DND-41 (cell line): ENCODE measurements around the gene GPI.

Experiments
- ATAC-seq: fragments of 200-7000 bp; cut with Tn5 transposase; 3 replicates; pipeline ENCODE4 v1.9.1; 2021; ENCODE audit warnings: low read depth; ENCODE audit not compliant: insufficient read depth
- DNase-seq: peaks from one replicate; pipeline ENCODE4 v3.0.0-alpha.2; 2020
- H2AFZ ChIP-seq: 2 replicates; pipeline ENCODE4 v1.6.0; 2012; ENCODE audit warnings: low read depth, low read length
- H3K27ac ChIP-seq: 2 replicates; pipeline ENCODE4 v1.5.1; 2012; ENCODE audit warnings: low read length, inconsistent platforms
- H3K27me3 ChIP-seq: fragments of 200-600 bp; sonication (generic); 2 replicates; pipeline ENCODE4 v1.6.0; 2012; ENCODE audit warnings: low read length, mild to moderate bottlenecking, inconsistent platforms; ENCODE audit not compliant: insufficient read depth, poor library complexity
- H3K36me3 ChIP-seq: 2 replicates; pipeline ENCODE4 v1.5.1; 2012; ENCODE audit warnings: low read length, inconsistent platforms; ENCODE audit not compliant: insufficient read depth
- H3K4me1 ChIP-seq: 2 replicates; pipeline ENCODE4 v1.5.1; 2012; ENCODE audit warnings: mild to moderate bottlenecking, low read length; ENCODE audit not compliant: insufficient read depth
- H3K4me2 ChIP-seq: 2 replicates; pipeline ENCODE4 v1.6.0; 2012; ENCODE audit warnings: mild to moderate bottlenecking, moderate library complexity, low read length, inconsistent platforms; ENCODE audit not compliant: insufficient read depth
- H3K4me3 ChIP-seq, 2 experiments: fragments of 200-600 bp in 1 of 2; shearing (Covaris generic) in 1 of 2; 2 replicates each; pipeline ENCODE4 v1.5.1; 2012 to 2016; ENCODE audit warnings: inconsistent platforms in 2 of 2, low read length in 2 of 2, mild to moderate bottlenecking in 2 of 2, low read depth in 1 of 2, moderate library complexity in 1 of 2
- H3K79me2 ChIP-seq: 2 replicates; pipeline ENCODE4 v1.6.0; 2012; ENCODE audit warnings: low read length, inconsistent platforms; ENCODE audit not compliant: insufficient read depth
- H3K9ac ChIP-seq: 2 replicates; pipeline ENCODE4 v1.6.0; 2012; ENCODE audit warnings: low read depth, mild to moderate bottlenecking, inconsistent platforms, low read length, moderate library complexity
- H3K9me3 ChIP-seq: 2 replicates; pipeline ENCODE4 v1.5.1; 2012; ENCODE audit warnings: low read length, moderate library complexity, mild to moderate bottlenecking, inconsistent platforms; ENCODE audit not compliant: insufficient read depth, severe bottlenecking
- H4K20me1 ChIP-seq: 2 replicates; pipeline ENCODE4 v1.6.0; 2012; ENCODE audit warnings: low read length; ENCODE audit not compliant: insufficient read depth
- EZH2 ChIP-seq: IDR thresholded peaks from 3 replicates; pipeline ENCODE4 v1.6.1; 2012; ENCODE audit warnings: borderline replicate concordance, low read depth, mild to moderate bottlenecking, moderate library complexity, low read length, inconsistent platforms; ENCODE audit not compliant: severe bottlenecking
- TF ChIP-seq, protein P1 (sequence below): IDR thresholded peaks from 2 replicates; pipeline ENCODE4 v1.5.1; 2012; ENCODE audit warnings: borderline replicate concordance, low read length, moderate library complexity, mild to moderate bottlenecking; ENCODE audit not compliant: poor library complexity, severe bottlenecking; ENCODE audit errors: extremely low read depth

The GPI gene

DNA sequence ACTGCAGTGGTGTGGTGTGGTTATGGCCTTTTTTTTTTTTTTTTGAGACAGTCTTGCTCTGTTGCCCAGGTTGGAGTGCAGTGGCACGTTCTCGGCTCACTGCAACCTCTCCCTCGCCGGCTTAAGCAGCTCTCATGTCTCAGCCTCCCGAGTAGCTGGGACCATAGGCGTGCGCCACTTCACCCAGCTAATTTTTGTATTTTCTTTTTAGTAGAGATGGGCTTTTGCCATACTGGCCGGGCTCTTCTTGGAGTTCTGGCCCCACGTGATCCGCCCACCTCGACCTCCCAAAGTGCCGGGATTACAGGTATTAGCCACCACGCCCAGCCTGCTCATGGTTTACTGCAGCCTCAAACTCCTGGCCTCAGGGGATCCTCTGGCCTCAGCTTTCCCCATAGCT is 46.2 kb downstream of the GPI start:
- no peak overlapping the region for H3K4me3 ChIP-seq
- peaks cover 65% of the 10 kb centered on the region for H3K36me3 ChIP-seq
- H3K79me2 ChIP-seq: peaks cover 21% of the 10 kb centered on the region; the same call in 1 of the 2 replicates
- peaks cover 16% of the 10 kb centered on the region; the same call in 1 of the 2 replicates for H3K4me1 ChIP-seq
- no peaks in the 10 kb centered on the region for H3K9me3 ChIP-seq
- DNase-seq (no peak), ATAC-seq (no peak)
- no peak overlapping the region for H3K9ac ChIP-seq
- no peak overlapping the region for H3K27ac ChIP-seq
- no peak overlapping the region for H3K4me2 ChIP-seq
- no peaks in the 10 kb centered on the region for H3K27me3 ChIP-seq
- peaks cover 6% of the 10 kb centered on the region; the same call in 1 of the 2 replicates for H4K20me1 ChIP-seq
- TF ChIP-seq, protein P1, sequence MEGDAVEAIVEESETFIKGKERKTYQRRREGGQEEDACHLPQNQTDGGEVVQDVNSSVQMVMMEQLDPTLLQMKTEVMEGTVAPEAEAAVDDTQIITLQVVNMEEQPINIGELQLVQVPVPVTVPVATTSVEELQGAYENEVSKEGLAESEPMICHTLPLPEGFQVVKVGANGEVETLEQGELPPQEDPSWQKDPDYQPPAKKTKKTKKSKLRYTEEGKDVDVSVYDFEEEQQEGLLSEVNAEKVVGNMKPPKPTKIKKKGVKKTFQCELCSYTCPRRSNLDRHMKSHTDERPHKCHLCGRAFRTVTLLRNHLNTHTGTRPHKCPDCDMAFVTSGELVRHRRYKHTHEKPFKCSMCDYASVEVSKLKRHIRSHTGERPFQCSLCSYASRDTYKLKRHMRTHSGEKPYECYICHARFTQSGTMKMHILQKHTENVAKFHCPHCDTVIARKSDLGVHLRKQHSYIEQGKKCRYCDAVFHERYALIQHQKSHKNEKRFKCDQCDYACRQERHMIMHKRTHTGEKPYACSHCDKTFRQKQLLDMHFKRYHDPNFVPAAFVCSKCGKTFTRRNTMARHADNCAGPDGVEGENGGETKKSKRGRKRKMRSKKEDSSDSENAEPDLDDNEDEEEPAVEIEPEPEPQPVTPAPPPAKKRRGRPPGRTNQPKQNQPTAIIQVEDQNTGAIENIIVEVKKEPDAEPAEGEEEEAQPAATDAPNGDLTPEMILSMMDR: no peak
- no peak for TF ChIP-seq EZH2
- no peak overlapping the region for H2AFZ ChIP-seq

DNA sequence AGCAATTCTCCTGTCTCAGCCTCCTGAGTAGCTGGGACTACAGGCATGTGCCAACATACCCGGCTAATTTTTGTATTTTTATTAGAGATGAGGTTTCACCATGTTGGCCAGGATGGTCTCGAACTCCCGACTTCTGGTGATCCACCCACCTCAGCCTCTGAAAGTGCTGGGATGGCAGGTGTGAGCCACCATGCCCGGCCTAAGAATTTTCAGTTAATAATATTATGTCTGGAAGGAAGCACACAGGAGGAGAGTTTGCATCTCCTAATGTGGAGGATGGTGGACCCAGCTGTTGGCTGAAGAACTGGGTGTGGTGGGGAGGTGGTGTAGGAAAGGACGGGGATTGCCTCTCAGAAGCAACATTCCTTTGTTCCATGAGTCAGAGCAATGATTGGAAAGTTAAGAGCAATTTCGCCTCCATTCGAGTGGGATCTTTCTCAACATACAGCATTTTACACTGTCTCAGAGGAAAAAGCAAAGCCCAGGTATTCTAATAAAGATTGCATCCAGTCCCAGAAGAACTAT is 51.1 kb downstream of the GPI start:
- no peaks in the 10 kb centered on the region for H3K4me1 ChIP-seq
- TF ChIP-seq, protein P1: no peak
- TF ChIP-seq EZH2: no peak
- no peak overlapping the region for H3K4me3 ChIP-seq
- no peak overlapping the region for H3K27ac ChIP-seq
- no peaks in the 10 kb centered on the region for H3K27me3 ChIP-seq
- no peaks in the 10 kb centered on the region for H3K9me3 ChIP-seq
- no peak overlapping the region for H2AFZ ChIP-seq
- ATAC-seq: no peak
- H3K36me3 ChIP-seq: peaks cover 60% of the 10 kb centered on the region
- no peaks in the 10 kb centered on the region for H4K20me1 ChIP-seq
- H3K4me2 ChIP-seq: no peak overlapping the region
- no peak overlapping the region for H3K9ac ChIP-seq
- no peak for DNase-seq
- H3K79me2 ChIP-seq: peaks cover 11% of the 10 kb centered on the region; the same call in 1 of the 2 replicates

DNA sequence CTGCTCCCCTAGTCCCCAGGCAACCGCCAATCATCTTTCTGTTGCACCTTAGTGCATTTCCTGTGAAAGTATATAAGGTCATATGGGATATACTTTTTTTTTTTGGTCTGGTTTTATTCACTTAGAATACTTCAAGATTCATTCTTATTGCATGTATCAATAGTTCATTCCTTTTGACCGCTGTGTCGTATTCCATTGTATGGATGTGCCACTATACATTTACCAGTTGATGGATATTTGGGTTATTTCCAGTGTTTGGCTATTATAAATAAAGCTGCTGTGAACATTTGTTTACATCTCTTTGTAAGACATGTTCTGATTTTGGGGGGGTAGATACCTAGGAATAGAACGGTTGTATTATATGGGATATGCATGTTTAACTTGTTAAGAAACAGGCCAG is 53.3 kb downstream of the GPI start:
- H3K79me2 ChIP-seq: peaks cover 7% of the 10 kb centered on the region; the same call in 1 of the 2 replicates
- H3K9me3 ChIP-seq: no peaks in the 10 kb centered on the region
- H3K4me1 ChIP-seq: no peaks in the 10 kb centered on the region
- H3K27me3 ChIP-seq: no peaks in the 10 kb centered on the region
- DNase-seq (no peak), ATAC-seq (no peak)
- H3K36me3 ChIP-seq: peaks cover 63% of the 10 kb centered on the region
- H3K4me3 ChIP-seq: no peak overlapping the region
- TF ChIP-seq, protein P1: no peak
- no peak overlapping the region for H3K27ac ChIP-seq
- no peak overlapping the region for H3K4me2 ChIP-seq
- no peaks in the 10 kb centered on the region for H4K20me1 ChIP-seq
- H2AFZ ChIP-seq: no peak overlapping the region
- no peak overlapping the region for H3K9ac ChIP-seq

DNA sequence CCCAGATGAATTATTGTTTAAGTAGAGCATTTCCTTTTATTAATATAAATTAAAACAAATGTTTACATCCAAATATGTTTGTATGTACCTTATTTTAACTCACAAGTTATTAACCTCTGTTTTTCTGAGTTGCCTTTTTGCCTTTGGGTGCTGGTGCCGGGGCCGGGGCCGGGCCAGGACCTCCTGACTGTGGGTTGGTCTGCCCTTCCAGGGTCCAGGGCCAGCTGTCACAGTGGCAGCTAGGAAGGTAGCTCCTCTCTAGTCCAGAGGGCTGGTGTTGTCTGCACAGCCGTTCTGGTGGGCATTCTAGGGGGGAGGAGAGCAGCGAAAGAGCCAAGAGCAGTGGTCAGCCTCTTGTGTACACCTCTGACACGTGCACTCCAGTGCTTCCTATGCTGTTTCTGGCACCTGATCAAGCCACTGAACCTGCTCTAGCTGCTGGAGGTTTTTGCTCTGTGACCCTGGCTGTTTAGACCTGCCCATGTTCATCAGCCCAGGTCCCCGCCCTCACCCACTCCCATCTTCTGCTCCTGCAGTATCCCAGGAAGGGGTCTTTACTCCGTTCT is 61.2 kb downstream of the GPI start:
- Histone ChIP-seq H3K27ac (no peak overlapping the region), H3K4me3 (no peak overlapping the region), H3K36me3 (peaks cover 34% of the 10 kb centered on the region), H3K79me2 (peaks cover 36% of the 10 kb centered on the region), H3K9ac (no peak overlapping the region), H3K9me3 (no peaks in the 10 kb centered on the region), H3K4me2 (no peak overlapping the region), H4K20me1 (peaks cover 22% of the 10 kb centered on the region), H3K4me1 (peaks cover 25% of the 10 kb centered on the region), H3K27me3 (no peaks in the 10 kb centered on the region), H2AFZ (no peak overlapping the region)
- no peak for DNase-seq
- no peak for ATAC-seq
- TF ChIP-seq, protein P1: no peak
- TF ChIP-seq EZH2: no peak
